Measurements from ENCODE around the gene AURKB. TPM values are rescaled to one million over a fixed set of nuclear protein-coding genes. Genes with fewer than 3 reads are reported as not detected.
A peak's percentile ranks its signal among the peaks of the same experiment; 100 is the strongest.

AURKB gene
- total and polyA plus RNA-seq, 2 of the 4 experiments (the other 2 are of a cell fraction) = 45.9 to 62.0 TPM

DNA sequence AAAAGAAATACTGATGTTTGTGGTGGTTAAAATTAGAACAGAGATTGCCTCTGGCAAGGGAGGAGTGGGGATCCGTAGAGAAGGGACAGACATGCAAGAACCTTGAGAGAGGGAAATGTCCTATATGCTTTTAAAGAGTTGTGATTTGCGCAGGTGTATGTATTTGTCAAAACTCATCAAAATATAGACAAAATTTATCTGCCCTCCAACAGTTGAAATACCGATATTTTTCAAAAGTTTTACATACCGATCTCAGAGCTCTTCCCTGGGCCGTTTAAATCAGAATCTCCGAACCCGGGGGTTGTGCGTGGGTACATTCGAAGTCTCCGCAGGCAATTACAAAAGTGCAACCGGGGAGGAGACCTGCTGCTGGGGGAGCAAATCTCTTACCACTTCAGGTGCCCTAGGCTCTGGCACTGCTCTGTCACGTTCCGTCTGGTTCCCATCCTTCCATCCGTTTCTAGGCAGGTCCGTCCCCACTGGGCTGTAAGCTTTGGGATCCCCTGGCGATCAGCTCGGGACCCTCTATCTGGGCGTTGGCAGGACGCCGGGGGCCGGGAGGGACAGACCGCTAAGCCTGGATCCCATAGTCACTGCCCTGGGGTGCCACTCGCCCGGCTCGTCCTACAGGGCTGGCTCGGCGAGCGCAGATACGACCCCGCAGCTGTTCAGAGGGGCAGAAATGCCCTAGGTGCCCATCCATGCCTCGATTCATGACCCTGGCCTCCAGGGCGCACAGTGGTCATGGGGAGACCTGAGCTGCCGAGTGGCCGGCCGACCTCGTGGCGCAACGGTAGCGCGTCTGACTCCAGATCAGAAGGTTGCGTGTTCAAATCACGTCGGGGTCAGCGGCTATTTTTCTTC lies 24.6 kb downstream of the AURKB start:
- intact Hi-C loops (cut with micrococcal nuclease) = loop anchor here (2.0 to 5.0 kb wide), 2 partner anchors 61 to 116 kb away; partner anchors contain the start of gene HES7
- no TSS peak for BruUV-seq (replicated peaks)

More for the DNA sequence above, 24.6 kb downstream of the AURKB start:
- Histone ChIP-seq H3K9me3 (ENCODE audit: control insufficient read depth, insufficient read depth, low read length) (no peaks in the 10 kb centered on the region), H4K5ac (ENCODE audit: low read depth, low read length) (no peak overlapping the region), H3K4ac (ENCODE audit: low read depth, low read length) (no peak overlapping the region), H2BK15ac (ENCODE audit: low read depth, low read length) (no peak overlapping the region), H3K9me1 (ENCODE audit: insufficient read depth, low read length) (peaks cover 12% of the 10 kb centered on the region), H3K18ac (ENCODE audit: low read depth, low read length) (no peak overlapping the region), H2BK5ac (ENCODE audit: low read depth, low read length, poor library complexity, severe bottlenecking) (peak overlapping the region; percentile 4), H3K36me3 (ENCODE audit: control insufficient read depth, insufficient read depth, low read length) (no peaks in the 10 kb centered on the region), H3K4me2 (ENCODE audit: low read depth, low read length) (peak overlapping the region; percentile 91), H3K56ac (ENCODE audit: extremely low read depth, insufficient read depth, low read length) (peak overlapping the region; percentile 52; the same call in 1 of the 2 replicates), H2AK5ac (ENCODE audit: low read depth, low read length) (no peak overlapping the region), H2AK9ac (replicated peaks; ENCODE audit: low read depth, low read length, poor library complexity) (peak overlapping the region; percentile 77), H4K8ac (ENCODE audit: low read depth in 2 of 2, low read length in 2 of 2) (no peak overlapping the region; a peak in 1 of 4 replicates), H3K23ac (ENCODE audit: low read depth, low read length) (0 out of 2 replicates have a peak overlapping the region, but pooled peaks have one; percentile 31), H4K20me1 (ENCODE audit: insufficient read depth, low read length) (peaks cover 22% of the 10 kb centered on the region), H3K27me3 (ENCODE audit: control insufficient read depth, insufficient read depth, low read length) (no peaks in the 10 kb centered on the region), H3K27ac (ENCODE audit: insufficient read depth, low read length) (peak overlapping the region; percentile 2; the same call in 1 of the 2 replicates), H2AFZ (replicated peaks; ENCODE audit: low read length, poor library complexity) (peak overlapping the region; percentile 92), H4K91ac (ENCODE audit: insufficient read depth, low read depth, low read length) (no peak overlapping the region), H3K4me3 (ENCODE audit: insufficient read depth, low read depth, low read length) (peak overlapping the region; percentile 50), H3K4me1 (ENCODE audit: control insufficient read depth, insufficient read depth, low read length) (peaks cover 11% of the 10 kb centered on the region), H3K79me1 (ENCODE audit: low read depth in 1 of 2, low read length in 2 of 2) (peaks cover 0 to 16% of the 10 kb centered on the region in 2 experiments; a peak in 2 of 4 replicates), H3K14ac (replicated peaks; ENCODE audit: low read depth, low read length) (no peak overlapping the region; the same call in 1 of the 2 replicates), H2BK120ac (ENCODE audit: low read depth, low read length) (no peak overlapping the region), H2BK20ac (ENCODE audit: low read depth, low read length) (no peak overlapping the region), H3K9ac (ENCODE audit: low read depth, low read length) (peak overlapping the region; percentile 59)
- DNase-seq = peak; percentile 57
- WGBS, 2 experiments (ENCODE audit: extremely low coverage in 2 of 2, insufficient read length in 1 of 2) = 1% methylated on average over 24 of the region's 44 CpGs; no CpG with 5 or more reads in 1 of the 2 experiments
- TF ChIP-seq BHLHE40 (IDR thresholded peaks at IDR 0.05; ENCODE audit: low read depth, low read length) (no peak), CEBPB (IDR thresholded peaks at IDR 0.05; ENCODE audit: low read depth, low read length) (peak; percentile 80), FOS (IDR thresholded peaks at IDR 0.05; ENCODE audit: low read depth, low read length) (peak; percentile 16; the same call in 1 of the 2 replicates), CHD1 (IDR thresholded peaks at IDR 0.05; ENCODE audit: low read depth, low read length) (peak; percentile 50)
- CTCF ChIA-PET = interaction anchor here (1.1 kb wide), 1 partner anchor 36 kb away, joined by 3 read pairs; no protein-coding TSS in a partner anchor
- peak; percentile 2 for ATAC-seq (ENCODE audit: low read depth)
- POLR2A ChIA-PET (ENCODE audit: unreplicated experiment) = no interaction called here
- dilution Hi-C loops (cut with HindIII; ENCODE audit: low sequenced_read_pairs, unreplicated experiment) = no loop called here
- in situ Hi-C loops (cut with MboI; ENCODE audit: low sequenced_read_pairs) = no loop called here
